PFSK-1 (cell line): ENCODE data around the gene KLHL1.

Source experiments
- POLR2AphosphoS5 ChIP-seq: IDR thresholded peaks from 2 replicates; pipeline ENCODE4 v1.6.1; 2012; ENCODE audit warnings: low read depth, mild to moderate bottlenecking, control low read depth, low read length, moderate library complexity
- REST ChIP-seq, 2 experiments: IDR thresholded peaks; 2 replicates each; pipeline versions ENCODE4 v1.6.1 to v1.8.0; 2011 to 2012; ENCODE audit warnings: low read depth in 2 of 2, low read length in 2 of 2, control low read depth in 1 of 2, inconsistent platforms in 1 of 2, mild to moderate bottlenecking in 1 of 2, moderate library complexity in 1 of 2; ENCODE audit not compliant: insufficient read depth in 1 of 2
- SIN3A ChIP-seq: IDR thresholded peaks from 2 replicates; pipeline ENCODE4 v1.6.1; 2012; ENCODE audit warnings: mild to moderate bottlenecking, low read length, moderate library complexity, borderline replicate concordance; ENCODE audit not compliant: insufficient read depth

- TF ChIP-seq REST (IDR thresholded peaks at IDR 0.05; ENCODE audit: insufficient read depth in 1 of 2, low read depth in 2 of 2, low read length in 2 of 2) (no peak), POLR2AphosphoS5 (no peak), SIN3A (no peak)
Measured at GRCh38 chr13:70107125-70107497, 1.1 kb downstream of the KLHL1 start.
